IMR-90 (cell line): ENCODE measurements around the gene PHC2. TPM values are rescaled to one million over a fixed set of nuclear protein-coding genes. Genes with fewer than 3 reads are reported as not detected.

Source experiments
- ATAC-seq: fragments of 200-7000 bp; cut with Tn5 transposase; 2 replicates; pipeline ENCODE4 v1.9.1; 2020; ENCODE audit warnings: low read depth, mild to moderate bottlenecking, moderate library complexity
- BruUV-seq: library from RNA; stranded (reverse); fragments of 400-500 nt; replicated peaks from 2 replicates; lab custom pipeline; 2021; lab: Mats Ljungman, UMichigan
- CTCF ChIA-PET: fragments of 300-600 bp; formaldehyde crosslinking; extraction: SDS; loops from one replicate; lab custom pipeline; 2021; ENCODE audit warnings: antibody characterized with exemption; lab: Yijun Ruan, JAX
- POLR2A ChIA-PET: fragments of 300-600 bp; sonication (Branson Sonifier 250); formaldehyde crosslinking; loops from one replicate; lab custom pipeline; 2022; ENCODE audit warnings: antibody characterized with exemption; ENCODE audit not compliant: unreplicated experiment; lab: Charles Lee
- DNase-seq: peaks from one replicate; pipeline ENCODE4 v3.0.0; 2013
- H2AFZ ChIP-seq: replicated peaks from 2 replicates; pipeline ENCODE3; 2013; ENCODE audit warnings: low read length, mild to moderate bottlenecking; ENCODE audit not compliant: poor library complexity
- H2AK5ac ChIP-seq: 2 replicates; pipeline ENCODE4 v1.6.1; 2013; ENCODE audit warnings: low read depth, low read length, inconsistent platforms
- H2AK9ac ChIP-seq: replicated peaks from 2 replicates; pipeline ENCODE3; 2013; ENCODE audit warnings: mild to moderate bottlenecking, low read depth, low read length, moderate library complexity; ENCODE audit not compliant: poor library complexity
- H2BK120ac ChIP-seq: 2 replicates; pipeline ENCODE4 v1.6.1; 2013; ENCODE audit warnings: low read depth, low read length, inconsistent platforms
- H2BK15ac ChIP-seq: 3 replicates; pipeline ENCODE4 v1.6.1; 2013; ENCODE audit warnings: low read depth, low read length, inconsistent platforms
- H2BK20ac ChIP-seq: 2 replicates; pipeline ENCODE4 v1.6.1; 2013; ENCODE audit warnings: low read depth, mild to moderate bottlenecking, inconsistent platforms, low read length, moderate library complexity
- H2BK5ac ChIP-seq: 2 replicates; pipeline ENCODE4 v1.6.1; 2013; ENCODE audit warnings: mild to moderate bottlenecking, low read depth, low read length, inconsistent platforms; ENCODE audit not compliant: poor library complexity, severe bottlenecking
- H3K14ac ChIP-seq: replicated peaks from 2 replicates; pipeline ENCODE4 v1.6.1; 2013; ENCODE audit warnings: low read depth, low read length, inconsistent platforms
- H3K18ac ChIP-seq: 2 replicates; pipeline ENCODE4 v1.6.1; 2013; ENCODE audit warnings: low read depth, low read length, control low read depth
- H3K23ac ChIP-seq: 2 replicates; pipeline ENCODE4 v1.6.1; 2013; ENCODE audit warnings: low read depth, low read length, inconsistent platforms
- H3K27ac ChIP-seq: 2 replicates; pipeline ENCODE4 v1.5.1; 2013; ENCODE audit warnings: mild to moderate bottlenecking, control low read depth, low read length; ENCODE audit not compliant: insufficient read depth
- H3K27me3 ChIP-seq: 2 replicates; pipeline ENCODE4 v1.6.1; 2013; ENCODE audit warnings: low read length; ENCODE audit not compliant: control insufficient read depth, insufficient read depth
- H3K36me3 ChIP-seq: 2 replicates; pipeline ENCODE4 v1.6.1; 2013; ENCODE audit warnings: low read length, mixed read lengths; ENCODE audit not compliant: control insufficient read depth, insufficient read depth
- H3K4ac ChIP-seq: 2 replicates; pipeline ENCODE4 v1.6.1; 2013; ENCODE audit warnings: low read depth, low read length, inconsistent platforms
- H3K4me1 ChIP-seq: 2 replicates; pipeline ENCODE4 v1.6.1; 2013; ENCODE audit warnings: low read length, mixed read lengths; ENCODE audit not compliant: control insufficient read depth, insufficient read depth
- H3K4me2 ChIP-seq: 2 replicates; pipeline ENCODE4 v1.6.1; 2013; ENCODE audit warnings: low read depth, mild to moderate bottlenecking, control low read depth, low read length, moderate library complexity
- H3K4me3 ChIP-seq: 2 replicates; pipeline ENCODE4 v1.5.1; 2013; ENCODE audit warnings: low read depth, mild to moderate bottlenecking, control low read depth, low read length, moderate library complexity; ENCODE audit not compliant: insufficient read depth
- H3K56ac ChIP-seq: 2 replicates; pipeline ENCODE4 v1.6.1; 2013; ENCODE audit warnings: low read length, inconsistent platforms; ENCODE audit not compliant: insufficient read depth; ENCODE audit errors: extremely low read depth
- H3K79me1 ChIP-seq, 2 experiments: 2 replicates each; pipeline ENCODE4 v1.6.1; 2013; ENCODE audit warnings: low read length in 2 of 2, inconsistent platforms in 1 of 2, low read depth in 1 of 2
- H3K9ac ChIP-seq: 2 replicates; pipeline ENCODE4 v1.6.1; 2013; ENCODE audit warnings: low read depth, low read length, control low read depth
- H3K9me1 ChIP-seq: 2 replicates; pipeline ENCODE4 v1.6.1; 2013; ENCODE audit warnings: low read length, inconsistent platforms; ENCODE audit not compliant: insufficient read depth
- H3K9me3 ChIP-seq: 2 replicates; pipeline ENCODE4 v1.6.1; 2013; ENCODE audit warnings: low read length; ENCODE audit not compliant: control insufficient read depth, insufficient read depth
- H4K20me1 ChIP-seq: 2 replicates; pipeline ENCODE4 v1.6.1; 2013; ENCODE audit warnings: low read length, inconsistent platforms; ENCODE audit not compliant: insufficient read depth
- H4K5ac ChIP-seq: 2 replicates; pipeline ENCODE4 v1.6.1; 2013; ENCODE audit warnings: mild to moderate bottlenecking, low read depth, low read length, control low read depth
- H4K8ac ChIP-seq, 2 experiments: 2 replicates each; pipeline ENCODE4 v1.6.1; 2013; ENCODE audit warnings: low read depth in 2 of 2, low read length in 2 of 2, control low read depth in 1 of 2, inconsistent platforms in 1 of 2
- H4K91ac ChIP-seq: 2 replicates; pipeline ENCODE4 v1.6.1; 2013; ENCODE audit warnings: low read depth, low read length, inconsistent platforms; ENCODE audit not compliant: insufficient read depth
- BHLHE40 ChIP-seq: fragments of 150-350 bp; IDR thresholded peaks from 2 replicates; pipeline ENCODE4 v1.6.1; 2016; ENCODE audit warnings: mild to moderate bottlenecking, low read depth, low read length
- FOS ChIP-seq: fragments of 150-350 bp; IDR thresholded peaks from 2 replicates; pipeline ENCODE4 v1.6.1; 2016; ENCODE audit warnings: low read depth, low read length
- MXI1 ChIP-seq: IDR thresholded peaks from 2 replicates; pipeline ENCODE4 v1.6.1; 2012; ENCODE audit warnings: low read depth, mild to moderate bottlenecking, low read length, moderate library complexity, borderline replicate concordance
- WGBS, 2 experiments: methylation state at CpG; one replicate each; pipeline versions ENCODE4 v1.1.5 to v1.1.7; 2013; ENCODE audit warnings: missing lambda C conversion rate in 2 of 2; ENCODE audit not compliant: insufficient read length in 1 of 2; ENCODE audit errors: extremely low coverage in 2 of 2; 5-methylcytosine and 5-hydroxymethylcytosine counted together
- dilution Hi-C: fragments of 300-500 bp; cut with HindIII; formaldehyde crosslinking; loops from one replicate; pipeline ENCODE4 v1.14.3; 2018; ENCODE audit warnings: low sequenced_read_pairs; ENCODE audit not compliant: unreplicated experiment
- in situ Hi-C: fragments of 300-500 bp; cut with MboI; formaldehyde crosslinking; loops from 3 replicates; pipeline ENCODE4 v1.14.3; 2019; ENCODE audit warnings: low sequenced_read_pairs, inconsistent platforms, mixed read lengths
- intact Hi-C: fragments of 100-400 bp; cut with micrococcal nuclease; formaldehyde crosslinking; loops from 2 replicates; pipeline ENCODE4 v1.10.0; 2022
- polyA plus RNA-seq, 3 experiments: library from polyadenylated mRNA; depleted of rRNA; stranded (reverse); fragments of >200 nt; gene quantifications; 2 replicates each; pipeline ENCODE4 v1.2.3, GENCODE V29; 2012; ENCODE audit warnings: low replicate concordance in 1 of 3
- total RNA-seq: library from RNA; depleted of rRNA; stranded (reverse); fragments of >200 nt; gene quantifications from 2 replicates; pipeline ENCODE4 v1.2.3, GENCODE V29; 2012
- TF ChIP-seq, protein P1 (sequence below): fragments of 150-350 bp; IDR thresholded peaks from 2 replicates; pipeline ENCODE4 v1.6.1; 2016; ENCODE audit warnings: low read depth, mild to moderate bottlenecking, low read length, moderate library complexity, borderline replicate concordance

The PHC2 gene
- total and polyA plus RNA-seq, 2 of the 4 experiments (the other 2 are of a cell fraction) = 46.4 to 98.1 TPM

- TF ChIP-seq, protein P1, sequence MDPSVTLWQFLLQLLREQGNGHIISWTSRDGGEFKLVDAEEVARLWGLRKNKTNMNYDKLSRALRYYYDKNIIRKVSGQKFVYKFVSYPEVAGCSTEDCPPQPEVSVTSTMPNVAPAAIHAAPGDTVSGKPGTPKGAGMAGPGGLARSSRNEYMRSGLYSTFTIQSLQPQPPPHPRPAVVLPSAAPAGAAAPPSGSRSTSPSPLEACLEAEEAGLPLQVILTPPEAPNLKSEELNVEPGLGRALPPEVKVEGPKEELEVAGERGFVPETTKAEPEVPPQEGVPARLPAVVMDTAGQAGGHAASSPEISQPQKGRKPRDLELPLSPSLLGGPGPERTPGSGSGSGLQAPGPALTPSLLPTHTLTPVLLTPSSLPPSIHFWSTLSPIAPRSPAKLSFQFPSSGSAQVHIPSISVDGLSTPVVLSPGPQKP = no peak
These were observed 111.5 kb downstream of the PHC2 start (continued) for GRCh38 chr1:33319186-33319948.

DNA sequence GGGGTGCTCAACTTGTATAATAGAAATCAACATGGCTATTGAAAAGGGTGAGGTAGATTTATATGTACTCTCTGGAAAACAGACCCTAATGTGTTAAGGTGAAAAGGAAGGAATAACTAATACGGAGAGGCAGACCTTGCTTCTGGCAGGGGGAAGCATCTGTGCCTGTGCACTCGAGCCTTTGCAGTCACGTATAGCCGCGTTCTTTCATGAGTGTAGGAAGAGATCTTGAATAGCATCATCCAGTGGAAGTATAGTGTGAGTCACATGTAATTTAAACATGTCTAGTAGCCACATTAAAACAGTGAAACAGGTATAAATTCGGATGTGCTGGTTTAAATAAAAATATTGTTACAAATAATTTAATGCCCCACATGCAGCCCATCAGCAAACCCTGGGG is 112.9 kb downstream of the PHC2 start:
- Histone ChIP-seq H4K20me1 (peaks cover 14% of the 10 kb centered on the region; the same call in 1 of the 2 replicates), H3K4ac (peak overlapping the region; percentile 26; the same call in 1 of the 2 replicates), H3K4me3 (no peak overlapping the region), H4K91ac (no peak overlapping the region), H2BK15ac (no peak overlapping the region), H3K27me3 (no peaks in the 10 kb centered on the region), H3K27ac (no peak overlapping the region), H3K18ac (no peak overlapping the region), H2BK20ac (no peak overlapping the region), H2AK5ac (no peak overlapping the region), H3K9me3 (no peaks in the 10 kb centered on the region), H3K36me3 (peaks cover 13% of the 10 kb centered on the region), H3K4me1 (peaks cover 9% of the 10 kb centered on the region), H3K9me1 (peaks cover 16% of the 10 kb centered on the region; the same call in 1 of the 2 replicates), H2BK5ac (no peak overlapping the region), H3K9ac (no peak overlapping the region), H4K8ac (no peak overlapping the region), H3K14ac (no peak overlapping the region), H3K79me1 (peaks cover 2 to 3% of the 10 kb centered on the region in 2 experiments; a peak in 2 of 4 replicates), H3K23ac (no peak overlapping the region), H2AK9ac (no peak overlapping the region), H3K4me2 (peak overlapping the region; percentile 28; the same call in 1 of the 2 replicates), H2BK120ac (no peak overlapping the region), H2AFZ (no peak overlapping the region), H3K56ac (no peak overlapping the region; the same call in 1 of the 2 replicates), H4K5ac (no peak overlapping the region)
- ChIA-PET POLR2A (no interaction called here), CTCF (no interaction called here)
- in situ Hi-C loops (no loop called here), dilution Hi-C loops (no loop called here), intact Hi-C loops (no loop called here)
- WGBS, 2 experiments = no CpG with 5 or more reads among the region's 6 CpGs
- BruUV-seq = no TSS peak
- ATAC-seq (peak; percentile 43), DNase-seq (peak; percentile 73)
- TF ChIP-seq FOS (peak; percentile 31; the same call in 1 of the 2 replicates), BHLHE40 (peak; percentile 24; the same call in 1 of the 2 replicates), MXI1 (no peak)
